ENCODE results near the gene TRAK1. TPM values are rescaled to one million over a fixed set of nuclear protein-coding genes. Genes with fewer than 3 reads are reported as not detected.

TRAK1 gene
- total and polyA plus RNA-seq, 2 experiments from 2014 or later, result 19.0 to 28.8 TPM

GRCh38 chr3:42099020-42099765 lies 8.0 kb downstream of the TRAK1 start:
- H3K27ac ChIP-seq, result no peak overlapping the region
- H3K36me3 ChIP-seq (replicated peaks; ENCODE audit: insufficient read depth, low read depth), result no peaks in the 10 kb centered on the region
- no peaks in the 10 kb centered on the region for H3K9me2 ChIP-seq (replicated peaks; ENCODE audit: insufficient read depth)
- no peaks in the 10 kb centered on the region for H3K9me3 ChIP-seq (ENCODE audit: low read depth)
- H3K4me3 ChIP-seq, result no peak overlapping the region
- H3K4me1 ChIP-seq (ENCODE audit: insufficient read depth), result no peaks in the 10 kb centered on the region
- 85% methylated on average over 17 of the region's 19 CpGs for WGBS (ENCODE audit: low lambda C conversion rate, missing lambda C conversion rate)
- no peaks in the 10 kb centered on the region for H4K20me1 ChIP-seq (ENCODE audit: insufficient read depth, poor library complexity, severe bottlenecking)
- DNase-seq (ENCODE audit: low spot score), result no peak
- H2AFZ ChIP-seq, result no peak overlapping the region
- H3K79me2 ChIP-seq, result no peaks in the 10 kb centered on the region
- H3K4me2 ChIP-seq, result no peak overlapping the region
- TF ChIP-seq CTCF (IDR thresholded peaks at IDR 0.05; ENCODE audit: poor library complexity) (no peak), EZH2phosphoT487 (IDR thresholded peaks at IDR 0.05; ENCODE audit: low read depth, severe bottlenecking, unreplicated experiment) (no peak), EZH2 (IDR thresholded peaks at IDR 0.05; ENCODE audit: borderline replicate concordance) (no peak)
- H3K27me3 ChIP-seq, result no peaks in the 10 kb centered on the region

- Histone ChIP-seq H4K20me1 (ENCODE audit: insufficient read depth, poor library complexity, severe bottlenecking) (no peaks in the 10 kb centered on the region), H3K4me3 (no peak overlapping the region), H3K4me1 (ENCODE audit: insufficient read depth) (no peaks in the 10 kb centered on the region), H3K27ac (peak overlapping the region; percentile 27), H3K36me3 (replicated peaks; ENCODE audit: insufficient read depth, low read depth) (no peaks in the 10 kb centered on the region), H2AFZ (no peak overlapping the region), H3K9me2 (replicated peaks; ENCODE audit: insufficient read depth) (no peaks in the 10 kb centered on the region), H3K27me3 (no peaks in the 10 kb centered on the region), H3K4me2 (no peak overlapping the region), H3K79me2 (no peaks in the 10 kb centered on the region), H3K9me3 (ENCODE audit: low read depth) (no peaks in the 10 kb centered on the region)
- no peak for DNase-seq (ENCODE audit: low spot score)
- WGBS (ENCODE audit: low lambda C conversion rate, missing lambda C conversion rate), result 93% methylated on average over 4 of the region's 4 CpGs
- TF ChIP-seq EZH2 (IDR thresholded peaks at IDR 0.05; ENCODE audit: borderline replicate concordance) (no peak), CTCF (IDR thresholded peaks at IDR 0.05; ENCODE audit: poor library complexity) (no peak), EZH2phosphoT487 (IDR thresholded peaks at IDR 0.05; ENCODE audit: low read depth, severe bottlenecking, unreplicated experiment) (no peak)
Observed at GRCh38 chr3:42101048-42101447, 9.9 kb downstream of the TRAK1 start.

GRCh38 chr3:42101481-42101880 lies 10.3 kb downstream of the TRAK1 start:
- whole genome bisulfite sequencing (ENCODE audit: low lambda C conversion rate, missing lambda C conversion rate), result 92% methylated on average over 1 of the region's 1 CpG
- Histone ChIP-seq H3K4me2 (no peak overlapping the region), H4K20me1 (ENCODE audit: insufficient read depth, poor library complexity, severe bottlenecking) (no peaks in the 10 kb centered on the region), H3K27ac (peak overlapping the region; percentile 27), H3K4me1 (ENCODE audit: insufficient read depth) (no peaks in the 10 kb centered on the region), H2AFZ (no peak overlapping the region), H3K4me3 (no peak overlapping the region), H3K9me3 (ENCODE audit: low read depth) (no peaks in the 10 kb centered on the region), H3K36me3 (replicated peaks; ENCODE audit: insufficient read depth, low read depth) (no peaks in the 10 kb centered on the region), H3K27me3 (no peaks in the 10 kb centered on the region), H3K79me2 (no peaks in the 10 kb centered on the region), H3K9me2 (replicated peaks; ENCODE audit: insufficient read depth) (no peaks in the 10 kb centered on the region)
- no peak for TF ChIP-seq CTCF (IDR thresholded peaks at IDR 0.05; ENCODE audit: poor library complexity)
- no peak for TF ChIP-seq EZH2phosphoT487 (IDR thresholded peaks at IDR 0.05; ENCODE audit: low read depth, severe bottlenecking, unreplicated experiment)
- TF ChIP-seq EZH2 (IDR thresholded peaks at IDR 0.05; ENCODE audit: borderline replicate concordance), result no peak
- DNase-seq (ENCODE audit: low spot score), result no peak
